ENCODE results near the gene DYSF. TPM values are rescaled to one million over a fixed set of nuclear protein-coding genes. Genes with fewer than 3 reads are reported as not detected.

DYSF gene
- total and polyA plus RNA-seq, 9 donors = 2.3 to 16.5 (median 5.1) TPM

- intact Hi-C loops (cut with DNase I) = no loop called here
- Histone ChIP-seq H3K27me3 (no peaks in the 10 kb centered on the region), H3K36me3 (no peaks in the 10 kb centered on the region), H3K27ac (no peak overlapping the region), H3K4me1 (ENCODE audit: insufficient read depth) (no peaks in the 10 kb centered on the region), H3K4me3 (no peak overlapping the region), H3K9me3 (no peaks in the 10 kb centered on the region)
- DNase-seq = no peak
- WGBS, 3 donors = 87 to 89% (median 87%) methylated on average over 14 of the region's 14 CpGs
- TF ChIP-seq POLR2A (IDR thresholded peaks at IDR 0.05) (no peak), EP300 (IDR thresholded peaks at IDR 0.05) (no peak), CTCF (IDR thresholded peaks at IDR 0.05) (no peak)
Measured at GRCh38 chr2:71694501-71695234, 241.3 kb downstream of the DYSF start.

GRCh38 chr2:71695235-71696120 is 242.1 kb downstream of the DYSF start:
- H3K27ac ChIP-seq = no peak overlapping the region
- H3K9me3 ChIP-seq = no peaks in the 10 kb centered on the region
- WGBS, 3 donors = 79 to 90% (median 89%) methylated on average over 13 of the region's 13 CpGs
- no peaks in the 10 kb centered on the region for H3K27me3 ChIP-seq
- H3K36me3 ChIP-seq = no peaks in the 10 kb centered on the region
- TF ChIP-seq POLR2A (IDR thresholded peaks at IDR 0.05) (no peak), EP300 (IDR thresholded peaks at IDR 0.05) (no peak), CTCF (IDR thresholded peaks at IDR 0.05) (no peak)
- H3K4me3 ChIP-seq = no peak overlapping the region
- intact Hi-C loops (cut with DNase I) = no loop called here
- no peaks in the 10 kb centered on the region for H3K4me1 ChIP-seq (ENCODE audit: insufficient read depth)
- DNase-seq = peak in 1 of 5 donors; percentile 11

GRCh38 chr2:71696381-71696780 is 243.0 kb downstream of the DYSF start:
- intact Hi-C loops (cut with DNase I) = no loop called here
- Histone ChIP-seq H3K9me3 (no peaks in the 10 kb centered on the region), H3K27me3 (no peaks in the 10 kb centered on the region), H3K4me3 (no peak overlapping the region), H3K36me3 (no peaks in the 10 kb centered on the region), H3K27ac (no peak overlapping the region), H3K4me1 (ENCODE audit: insufficient read depth) (no peaks in the 10 kb centered on the region)
- DNase-seq = peak in 1 of 5 donors; percentile 31
- TF ChIP-seq POLR2A (IDR thresholded peaks at IDR 0.05) (no peak), EP300 (IDR thresholded peaks at IDR 0.05) (no peak), CTCF (IDR thresholded peaks at IDR 0.05) (no peak)
- WGBS, 3 donors = 9 to 30% (median 11%) methylated on average over 8 of the region's 8 CpGs

- Histone ChIP-seq H3K27ac (no peak overlapping the region), H3K9me3 (no peaks in the 10 kb centered on the region), H3K36me3 (no peaks in the 10 kb centered on the region), H3K27me3 (no peaks in the 10 kb centered on the region), H3K4me1 (ENCODE audit: insufficient read depth) (no peaks in the 10 kb centered on the region), H3K4me3 (no peak overlapping the region)
- intact Hi-C loops (cut with DNase I) = no loop called here
- DNase-seq = peak in 1 of 5 donors; percentile 15
- WGBS, 3 donors = 87 to 91% (median 88%) methylated on average over 14 of the region's 14 CpGs
- no peak for TF ChIP-seq EP300 (IDR thresholded peaks at IDR 0.05)
- no peak for TF ChIP-seq CTCF (IDR thresholded peaks at IDR 0.05)
- TF ChIP-seq POLR2A (IDR thresholded peaks at IDR 0.05) = no peak
Measured at GRCh38 chr2:71697106-71698004, 244.0 kb downstream of the DYSF start.
